Kidney capillary endothelial cell (primary cell): Measurements from ENCODE around the gene OVAAL.
A peak's percentile ranks its signal among the peaks of the same experiment; 100 is the strongest.
"Not testable (repeated sequence)": the region's sequence is repeated elsewhere in the genome, so short reads cannot be mapped to it uniquely, and the experiment has no call there.

ENCODE experiments used
- DNase-seq: peaks from one replicate; pipeline ENCODE4 v3.0.0-alpha.2; 2018; ENCODE audit warnings: low spot score

The OVAAL gene

GRCh38 chr1:180540697-180541594 lies 17.8 kb upstream of the OVAAL start:
- no peak for DNase-seq

- DNase-seq = no peak
Measured at GRCh38 chr1:180542113-180542837, 16.5 kb upstream of the OVAAL start.

- no peak for DNase-seq
Measured at GRCh38 chr1:180542838-180543145, 16.0 kb upstream of the OVAAL start.

GRCh38 chr1:180544050-180544449 lies 14.7 kb upstream of the OVAAL start:
- DNase-seq = no peak

- DNase-seq = no peak
Measured at GRCh38 chr1:180545991-180546390, 12.8 kb upstream of the OVAAL start.

GRCh38 chr1:180548686-180549317 lies 10.0 kb upstream of the OVAAL start:
- no peak for DNase-seq

GRCh38 chr1:180549770-180550169 lies 9.0 kb upstream of the OVAAL start:
- not testable (repeated sequence) for DNase-seq

GRCh38 chr1:180550241-180550640 lies 8.5 kb upstream of the OVAAL start:
- DNase-seq = no peak

- no peak for DNase-seq
Measured at GRCh38 chr1:180551997-180552396, 6.8 kb upstream of the OVAAL start.

GRCh38 chr1:180553046-180553445 lies 5.7 kb upstream of the OVAAL start:
- not testable (repeated sequence) for DNase-seq

- DNase-seq = no peak
Measured at GRCh38 chr1:180555411-180555810, 3.4 kb upstream of the OVAAL start.

- no peak for DNase-seq
Measured at GRCh38 chr1:180560200-180560867, 1.6 kb downstream of the OVAAL start.

- DNase-seq = no peak
Measured at GRCh38 chr1:180560868-180561600, 2.3 kb downstream of the OVAAL start.

- no peak for DNase-seq
Measured at GRCh38 chr1:180562640-180563025, 3.9 kb downstream of the OVAAL start.

GRCh38 chr1:180563026-180563827 lies 4.5 kb downstream of the OVAAL start:
- DNase-seq = no peak

- DNase-seq = no peak
Measured at GRCh38 chr1:180565121-180565871, 6.5 kb downstream of the OVAAL start.

- peak; percentile 48 for DNase-seq
Measured at GRCh38 chr1:180566026-180566425, 7.3 kb downstream of the OVAAL start.

GRCh38 chr1:180566495-180566894 lies 7.7 kb downstream of the OVAAL start:
- DNase-seq = no peak

- no peak for DNase-seq
Measured at GRCh38 chr1:180567654-180568053, 8.9 kb downstream of the OVAAL start.

- DNase-seq = no peak
Measured at GRCh38 chr1:180568184-180568583, 9.4 kb downstream of the OVAAL start.
